ENCODE measurements around the gene BTG1. TPM values are rescaled to one million over a fixed set of nuclear protein-coding genes. Genes with fewer than 3 reads are reported as not detected.
"Not testable (repeated sequence)": the region's sequence is repeated elsewhere in the genome, so short reads cannot be mapped to it uniquely, and the experiment has no call there.

Gene BTG1

GRCh38 chr12:92096346-92097136, 49.1 kb downstream of the BTG1 start:
- Histone ChIP-seq H3K4me2 (ENCODE audit: insufficient read depth, low read length, poor library complexity, severe bottlenecking) (no peak overlapping the region), H2BK12ac (ENCODE audit: low read length) (no peak overlapping the region), H2AK5ac (ENCODE audit: low read depth, low read length) (no peak overlapping the region), H3K14ac (ENCODE audit: low read length) (no peak overlapping the region), H3K27ac (replicated peaks; ENCODE audit: low read length) (no peak overlapping the region), H4K8ac (ENCODE audit: low read depth, low read length) (no peak overlapping the region), H3K9ac (ENCODE audit: low read depth, low read length, poor library complexity) (no peak overlapping the region), H3K4ac (ENCODE audit: low read length) (no peak overlapping the region), H3K9me3 (replicated peaks in 1 of 2; ENCODE audit: control insufficient read depth in 2 of 2, insufficient read depth in 1 of 2, low read depth in 1 of 2, low read length in 2 of 2) (peaks cover 0 to 4% of the 10 kb centered on the region in 2 donors), H3K36me3 (replicated peaks in 1 of 2; ENCODE audit: control insufficient read depth in 2 of 2, insufficient read depth in 2 of 2, low read length in 2 of 2) (no peaks in the 10 kb centered on the region), H2BK120ac (ENCODE audit: low read depth, low read length) (no peak overlapping the region), H3K4me3 (ENCODE audit: low read length in 2 of 2) (no peak overlapping the region), H2AFZ (ENCODE audit: low read length) (no peak overlapping the region), H3K18ac (ENCODE audit: low read length) (no peak overlapping the region), H3K4me1 (ENCODE audit: control insufficient read depth in 2 of 2, insufficient read depth in 1 of 2, low read depth in 1 of 2, low read length in 2 of 2) (peaks cover 2 to 4% of the 10 kb centered on the region in 2 donors), H2BK5ac (ENCODE audit: low read length) (no peak overlapping the region), H3K27me3 (ENCODE audit: control insufficient read depth in 3 of 3, insufficient read depth in 3 of 3, low read depth in 1 of 3, low read length in 3 of 3) (no peaks in the 10 kb centered on the region), H3K23ac (ENCODE audit: low read depth, low read length, poor library complexity) (no peak overlapping the region), H2BK15ac (ENCODE audit: low read length) (no peak overlapping the region), H4K91ac (ENCODE audit: low read depth, low read length, poor library complexity) (no peak overlapping the region), H3K79me1 (ENCODE audit: low read depth, low read length) (no peaks in the 10 kb centered on the region)
- DNase-seq (ENCODE audit: low spot score), result no peak
- no CpG with 5 or more reads among the region's 2 CpGs for WGBS, 2 donors (ENCODE audit: extremely low coverage in 2 of 2, insufficient read length in 2 of 2, insufficient replicate concordance in 1 of 2)

GRCh38 chr12:92094751-92095161, 50.9 kb downstream of the BTG1 start:
- Histone ChIP-seq H3K27me3 (ENCODE audit: control insufficient read depth in 3 of 3, insufficient read depth in 3 of 3, low read depth in 1 of 3, low read length in 3 of 3) (no peaks in the 10 kb centered on the region), H3K4me3 (ENCODE audit: low read length in 2 of 2) (no peak overlapping the region), H3K14ac (ENCODE audit: low read length) (no peak overlapping the region), H2BK120ac (ENCODE audit: low read depth, low read length) (no peak overlapping the region), H4K91ac (ENCODE audit: low read depth, low read length, poor library complexity) (no peak overlapping the region), H3K9me3 (replicated peaks in 1 of 2; ENCODE audit: control insufficient read depth in 2 of 2, insufficient read depth in 1 of 2, low read depth in 1 of 2, low read length in 2 of 2) (no peaks in the 10 kb centered on the region), H3K4ac (ENCODE audit: low read length) (no peak overlapping the region), H2BK5ac (ENCODE audit: low read length) (no peak overlapping the region), H3K27ac (replicated peaks; ENCODE audit: low read length) (no peak overlapping the region), H3K4me2 (ENCODE audit: insufficient read depth, low read length, poor library complexity, severe bottlenecking) (no peak overlapping the region), H2BK15ac (ENCODE audit: low read length) (no peak overlapping the region), H2BK12ac (ENCODE audit: low read length) (no peak overlapping the region), H3K23ac (ENCODE audit: low read depth, low read length, poor library complexity) (no peak overlapping the region), H2AFZ (ENCODE audit: low read length) (no peak overlapping the region), H2AK5ac (ENCODE audit: low read depth, low read length) (no peak overlapping the region), H3K4me1 (ENCODE audit: control insufficient read depth in 2 of 2, insufficient read depth in 1 of 2, low read depth in 1 of 2, low read length in 2 of 2) (peaks cover 2 to 4% of the 10 kb centered on the region in 2 donors), H3K36me3 (replicated peaks in 1 of 2; ENCODE audit: control insufficient read depth in 2 of 2, insufficient read depth in 2 of 2, low read length in 2 of 2) (no peaks in the 10 kb centered on the region), H3K18ac (ENCODE audit: low read length) (no peak overlapping the region), H3K9ac (ENCODE audit: low read depth, low read length, poor library complexity) (no peak overlapping the region), H4K8ac (ENCODE audit: low read depth, low read length) (no peak overlapping the region), H3K79me1 (ENCODE audit: low read depth, low read length) (no peaks in the 10 kb centered on the region)
- WGBS, 2 donors (ENCODE audit: extremely low coverage in 2 of 2, insufficient read length in 2 of 2, insufficient replicate concordance in 1 of 2), result no CpG with 5 or more reads among the region's 1 CpG
- DNase-seq (ENCODE audit: low spot score), result no peak

- not testable (repeated sequence) for H3K9me3 ChIP-seq (replicated peaks in 1 of 2; ENCODE audit: control insufficient read depth in 2 of 2, insufficient read depth in 1 of 2, low read depth in 1 of 2, low read length in 2 of 2); H2BK5ac ChIP-seq (ENCODE audit: low read length); H4K91ac ChIP-seq (ENCODE audit: low read depth, low read length, poor library complexity); H2BK12ac ChIP-seq (ENCODE audit: low read length); H3K4me2 ChIP-seq (ENCODE audit: insufficient read depth, low read length, poor library complexity, severe bottlenecking); H2BK15ac ChIP-seq (ENCODE audit: low read length); H3K4ac ChIP-seq (ENCODE audit: low read length); H3K4me1 ChIP-seq (ENCODE audit: control insufficient read depth in 2 of 2, insufficient read depth in 1 of 2, low read depth in 1 of 2, low read length in 2 of 2); H3K79me1 ChIP-seq (ENCODE audit: low read depth, low read length); H2BK120ac ChIP-seq (ENCODE audit: low read depth, low read length); H4K8ac ChIP-seq (ENCODE audit: low read depth, low read length); H3K36me3 ChIP-seq (replicated peaks in 1 of 2; ENCODE audit: control insufficient read depth in 2 of 2, insufficient read depth in 2 of 2, low read length in 2 of 2); H3K27me3 ChIP-seq (ENCODE audit: control insufficient read depth in 3 of 3, insufficient read depth in 3 of 3, low read depth in 1 of 3, low read length in 3 of 3); H3K27ac ChIP-seq (replicated peaks; ENCODE audit: low read length); H3K4me3 ChIP-seq (ENCODE audit: low read length in 2 of 2); H3K18ac ChIP-seq (ENCODE audit: low read length); H2AFZ ChIP-seq (ENCODE audit: low read length); DNase-seq (ENCODE audit: low spot score); H3K14ac ChIP-seq (ENCODE audit: low read length); H3K23ac ChIP-seq (ENCODE audit: low read depth, low read length, poor library complexity); H2AK5ac ChIP-seq (ENCODE audit: low read depth, low read length); H3K9ac ChIP-seq (ENCODE audit: low read depth, low read length, poor library complexity)
- WGBS, 2 donors (ENCODE audit: extremely low coverage in 2 of 2, insufficient read length in 2 of 2, insufficient replicate concordance in 1 of 2), result no CpG with 5 or more reads among the region's 3 CpGs
Observed at GRCh38 chr12:92094301-92094700, 51.3 kb downstream of the BTG1 start.

Small RNAs within 50 kb of the gene (small RNA-seq; reads per million reads assigned to genes)
- gene RF00019 (ENCODE audit: insufficient read depth), result not detected

Measured in neuronal stem cell (in vitro differentiated cells).